GM12865 (cell line): ENCODE measurements around the gene ABCB8.

Experiments
- DNase-seq: peaks from one replicate; pipeline ENCODE4 v3.0.0; 2010; ENCODE audit warnings: low read depth
- H3K4me3 ChIP-seq: 2 replicates; pipeline ENCODE4 v1.5.1; 2011; ENCODE audit warnings: mild to moderate bottlenecking, low read depth, low read length, control low read depth
- TF ChIP-seq, protein P1 (sequence below): IDR thresholded peaks from 2 replicates; pipeline ENCODE4 v1.5.1; 2011; ENCODE audit warnings: low read length, control low read depth, low read depth, inconsistent platforms; ENCODE audit not compliant: insufficient read depth; ENCODE audit errors: missing control alignments

Gene ABCB8

DNA sequence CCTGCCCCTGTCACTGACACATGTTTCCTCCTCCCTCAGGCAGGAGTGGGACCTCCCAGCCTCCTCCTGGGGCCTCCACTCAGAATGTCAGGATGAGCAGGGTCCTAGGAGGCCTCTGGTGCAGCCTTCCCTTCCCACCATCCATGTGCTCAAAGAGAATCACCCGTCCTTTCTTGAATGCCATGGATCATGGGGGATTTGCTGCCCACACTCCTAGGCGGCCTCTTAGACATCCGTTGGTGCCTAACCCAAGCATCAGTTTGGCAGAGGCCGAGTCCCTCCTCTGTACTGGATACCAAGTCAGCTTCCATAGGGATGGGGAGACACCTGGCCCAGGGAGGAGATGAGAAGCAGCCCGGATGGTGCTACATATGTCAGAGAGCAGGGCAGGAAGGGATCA is 30.4 kb upstream of the ABCB8 start:
- TF ChIP-seq, protein P1, sequence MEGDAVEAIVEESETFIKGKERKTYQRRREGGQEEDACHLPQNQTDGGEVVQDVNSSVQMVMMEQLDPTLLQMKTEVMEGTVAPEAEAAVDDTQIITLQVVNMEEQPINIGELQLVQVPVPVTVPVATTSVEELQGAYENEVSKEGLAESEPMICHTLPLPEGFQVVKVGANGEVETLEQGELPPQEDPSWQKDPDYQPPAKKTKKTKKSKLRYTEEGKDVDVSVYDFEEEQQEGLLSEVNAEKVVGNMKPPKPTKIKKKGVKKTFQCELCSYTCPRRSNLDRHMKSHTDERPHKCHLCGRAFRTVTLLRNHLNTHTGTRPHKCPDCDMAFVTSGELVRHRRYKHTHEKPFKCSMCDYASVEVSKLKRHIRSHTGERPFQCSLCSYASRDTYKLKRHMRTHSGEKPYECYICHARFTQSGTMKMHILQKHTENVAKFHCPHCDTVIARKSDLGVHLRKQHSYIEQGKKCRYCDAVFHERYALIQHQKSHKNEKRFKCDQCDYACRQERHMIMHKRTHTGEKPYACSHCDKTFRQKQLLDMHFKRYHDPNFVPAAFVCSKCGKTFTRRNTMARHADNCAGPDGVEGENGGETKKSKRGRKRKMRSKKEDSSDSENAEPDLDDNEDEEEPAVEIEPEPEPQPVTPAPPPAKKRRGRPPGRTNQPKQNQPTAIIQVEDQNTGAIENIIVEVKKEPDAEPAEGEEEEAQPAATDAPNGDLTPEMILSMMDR = no peak
- no peak overlapping the region for H3K4me3 ChIP-seq
- no peak for DNase-seq

DNA sequence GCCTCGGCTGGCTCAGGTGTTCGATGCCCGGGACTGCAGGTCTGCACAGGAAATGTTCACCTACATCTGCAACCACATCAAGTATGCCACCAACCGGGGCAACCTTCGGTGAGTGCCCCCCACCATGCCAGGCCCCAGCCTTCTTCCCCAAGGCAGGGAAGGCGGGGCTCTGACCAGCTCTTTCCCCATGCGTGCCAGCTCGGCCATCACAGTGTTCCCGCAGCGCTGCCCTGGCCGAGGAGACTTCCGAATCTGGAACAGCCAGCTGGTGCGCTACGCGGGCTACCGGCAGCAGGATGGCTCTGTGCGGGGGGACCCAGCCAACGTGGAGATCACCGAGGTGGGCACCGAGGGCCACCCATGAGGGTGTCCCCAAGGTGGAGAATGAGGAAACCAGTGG is 29.9 kb upstream of the ABCB8 start:
- no peak for DNase-seq
- TF ChIP-seq, protein P1 = no peak
- H3K4me3 ChIP-seq = no peak overlapping the region

DNA sequence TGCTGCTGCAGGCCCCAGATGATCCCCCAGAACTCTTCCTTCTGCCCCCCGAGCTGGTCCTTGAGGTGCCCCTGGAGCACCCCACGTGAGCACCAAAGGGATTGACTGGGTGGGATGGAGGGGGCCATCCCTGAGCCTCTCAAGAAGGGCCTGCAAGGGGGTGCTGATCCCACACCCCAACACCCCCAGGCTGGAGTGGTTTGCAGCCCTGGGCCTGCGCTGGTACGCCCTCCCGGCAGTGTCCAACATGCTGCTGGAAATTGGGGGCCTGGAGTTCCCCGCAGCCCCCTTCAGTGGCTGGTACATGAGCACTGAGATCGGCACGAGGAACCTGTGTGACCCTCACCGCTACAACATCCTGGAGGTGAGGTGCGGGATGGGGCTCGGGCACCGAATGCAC is 29.2 kb upstream of the ABCB8 start:
- TF ChIP-seq, protein P1 = no peak
- no peak for DNase-seq
- H3K4me3 ChIP-seq = no peak overlapping the region

DNA sequence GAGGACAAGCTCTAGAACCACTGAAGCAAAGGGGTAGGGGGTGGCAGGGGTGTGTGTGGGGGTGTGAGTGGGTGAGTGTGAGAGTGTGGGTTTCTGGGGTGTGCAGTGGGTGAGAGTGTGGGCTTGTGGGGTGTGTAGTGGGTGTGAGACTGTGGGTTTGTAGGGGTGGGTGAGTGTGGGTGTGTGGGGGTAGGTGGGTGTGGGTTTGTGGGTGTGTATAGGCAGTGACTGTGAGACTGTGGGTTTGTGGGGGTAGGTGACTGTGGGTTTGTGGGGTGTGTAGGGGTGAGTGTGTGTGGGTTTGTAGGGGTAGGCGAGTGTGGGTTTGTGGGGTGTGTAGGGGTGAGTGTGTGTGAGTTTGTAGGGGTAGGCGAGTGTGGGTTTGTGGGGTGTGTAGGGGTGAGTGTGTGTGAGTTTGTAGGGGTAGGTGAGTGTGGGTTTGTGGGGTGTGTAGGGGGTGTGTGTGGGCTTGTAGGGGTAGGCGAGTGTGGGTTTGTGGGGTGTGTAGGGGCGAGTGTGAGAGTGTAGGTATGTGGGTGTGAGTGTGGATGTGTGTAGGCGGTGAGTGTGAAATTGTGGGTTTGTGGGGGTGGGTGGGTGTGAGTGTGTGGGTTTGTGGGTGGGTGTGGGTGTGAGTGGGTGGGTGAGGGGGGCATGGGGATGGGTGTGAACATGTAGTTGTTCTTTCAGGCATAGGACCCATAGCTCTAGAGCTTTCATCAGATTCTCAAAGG is 28.6 kb upstream of the ABCB8 start:
- DNase-seq = no peak
- H3K4me3 ChIP-seq = no peak overlapping the region
- TF ChIP-seq, protein P1 = no peak

DNA sequence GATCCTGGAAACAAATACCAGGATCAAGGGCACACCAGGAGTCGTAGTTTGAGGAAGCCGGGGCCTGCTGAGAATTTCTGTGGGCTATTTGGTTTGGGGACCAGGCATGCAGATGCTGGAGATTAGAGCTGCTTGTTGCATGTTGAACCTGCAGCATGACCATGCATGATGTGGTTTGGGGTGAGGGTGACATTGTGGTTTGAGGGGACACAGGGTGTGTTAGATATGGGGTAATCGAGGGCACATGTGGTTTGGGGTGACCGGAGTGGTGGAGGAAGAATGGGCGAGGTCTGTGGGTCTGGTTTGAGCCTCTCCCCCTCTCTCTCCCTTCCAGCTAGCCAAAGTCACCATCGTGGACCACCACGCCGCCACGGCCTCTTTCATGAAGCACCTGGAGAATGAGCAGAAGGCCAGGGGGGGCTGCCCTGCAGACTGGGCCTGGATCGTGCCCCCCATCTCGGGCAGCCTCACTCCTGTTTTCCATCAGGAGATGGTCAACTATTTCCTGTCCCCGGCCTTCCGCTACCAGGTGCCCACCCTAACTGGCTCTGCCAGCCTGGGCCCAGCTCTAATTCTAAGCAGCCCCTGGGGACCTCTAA is 27.3 kb upstream of the ABCB8 start:
- no peak for DNase-seq
- TF ChIP-seq, protein P1 = no peak
- H3K4me3 ChIP-seq = no peak overlapping the region

DNA sequence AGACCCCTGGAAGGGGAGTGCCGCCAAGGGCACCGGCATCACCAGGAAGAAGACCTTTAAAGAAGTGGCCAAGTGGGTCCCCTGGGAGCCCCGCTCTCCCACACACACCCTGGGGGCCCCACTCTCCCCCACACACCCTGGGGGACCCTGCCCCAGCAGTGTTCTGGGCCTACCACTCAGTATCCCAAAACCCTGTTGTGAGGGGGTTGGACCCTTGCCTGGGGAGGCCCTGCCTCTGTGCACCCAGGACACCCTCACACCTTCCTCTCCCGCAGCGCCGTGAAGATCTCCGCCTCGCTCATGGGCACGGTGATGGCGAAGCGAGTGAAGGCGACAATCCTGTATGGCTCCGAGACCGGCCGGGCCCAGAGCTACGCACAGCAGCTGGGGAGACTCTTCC is 26.7 kb upstream of the ABCB8 start:
- DNase-seq = no peak
- no peak overlapping the region for H3K4me3 ChIP-seq
- TF ChIP-seq, protein P1 = no peak

DNA sequence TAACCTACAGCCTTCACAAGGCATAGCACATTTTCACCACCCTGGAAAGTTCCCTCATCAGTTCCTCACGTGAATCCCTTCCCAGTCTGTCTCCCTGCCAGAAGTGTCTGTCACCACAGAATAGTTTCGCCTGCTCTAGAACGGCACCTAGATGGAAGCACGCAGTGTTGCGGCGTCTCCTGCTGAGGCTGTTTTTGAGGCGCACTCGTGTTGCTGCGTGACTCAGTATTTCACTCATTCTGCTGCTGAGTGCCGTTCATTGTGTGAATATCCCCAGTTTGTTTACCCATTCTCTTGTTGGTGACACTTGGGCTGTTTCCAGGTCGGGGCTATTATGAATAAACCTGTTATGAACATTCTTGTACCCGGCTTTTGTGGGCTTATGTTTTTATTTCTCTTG is 24.7 kb upstream of the ABCB8 start:
- no peak overlapping the region for H3K4me3 ChIP-seq
- DNase-seq = no peak
- TF ChIP-seq, protein P1 = no peak
